ENCODE results near the gene YIF1A. TPM values are rescaled to one million over a fixed set of nuclear protein-coding genes. Genes with fewer than 3 reads are reported as not detected.

The YIF1A gene
- total RNA-seq, 4 donors from 2014 or later: 60.6 to 99.7 (median 72.3) TPM

- no peak for DNase-seq
- Histone ChIP-seq H3K9me3 (no peaks in the 10 kb centered on the region), H3K36me3 (no peaks in the 10 kb centered on the region), H3K4me1 (peaks cover 16 to 26% (median 22%) of the 10 kb centered on the region in 4 donors), H3K27me3 (no peaks in the 10 kb centered on the region), H3K4me3 (no peak overlapping the region), H3K27ac (peak overlapping the region; percentile 56 to 69 (median 61))
- 49% methylated on average over 17 of the region's 21 CpGs; no CpG with 5 or more reads in 1 of the 2 donors for WGBS, 2 donors (ENCODE audit: low coverage in 1 of 2)
- in situ Hi-C loops (cut with MboI; ENCODE audit: low pct_ligation_motif_present in 1 of 4, low pct_unique_long_range_greater_than_20kb in 1 of 4, low sequenced_read_pairs in 3 of 4): no loop called here
- intact Hi-C loops (cut with DNase I; ENCODE audit: low total_unique reads): no loop called here
- TF ChIP-seq EP300 (IDR thresholded peaks at IDR 0.05; ENCODE audit: low read depth) (no peak), POLR2A (IDR thresholded peaks at IDR 0.05) (no peak), CTCF (IDR thresholded peaks at IDR 0.05) (no peak), POLR2AphosphoS5 (IDR thresholded peaks at IDR 0.05) (no peak)
Observed at GRCh38 chr11:66326261-66327111, 37.5 kb upstream of the YIF1A start.

- H3K27ac ChIP-seq: no peak overlapping the region
- WGBS, 2 donors (ENCODE audit: low coverage in 1 of 2): 68 to 81% methylated on average over 3 to 6 of the region's 8 CpGs
- H3K36me3 ChIP-seq: no peaks in the 10 kb centered on the region
- TF ChIP-seq POLR2AphosphoS5 (IDR thresholded peaks at IDR 0.05): no peak
- no peak for TF ChIP-seq POLR2A (IDR thresholded peaks at IDR 0.05)
- TF ChIP-seq EP300 (IDR thresholded peaks at IDR 0.05; ENCODE audit: low read depth): no peak
- TF ChIP-seq CTCF (IDR thresholded peaks at IDR 0.05): no peak
- peaks cover 16 to 26% (median 22%) of the 10 kb centered on the region in 4 donors for H3K4me1 ChIP-seq
- no peak overlapping the region for H3K4me3 ChIP-seq
- intact Hi-C loops (cut with DNase I; ENCODE audit: low total_unique reads) (no loop called here), in situ Hi-C loops (cut with MboI; ENCODE audit: low pct_ligation_motif_present in 1 of 4, low pct_unique_long_range_greater_than_20kb in 1 of 4, low sequenced_read_pairs in 3 of 4) (no loop called here)
- DNase-seq: no peak
- no peaks in the 10 kb centered on the region for H3K27me3 ChIP-seq
- no peaks in the 10 kb centered on the region for H3K9me3 ChIP-seq
Observed at GRCh38 chr11:66325263-66325671, 36.3 kb upstream of the YIF1A start.

GRCh38 chr11:66324664-66325063 is 35.7 kb upstream of the YIF1A start:
- Histone ChIP-seq H3K36me3 (no peaks in the 10 kb centered on the region), H3K9me3 (no peaks in the 10 kb centered on the region), H3K27ac (no peak overlapping the region), H3K4me1 (peaks cover 16 to 26% (median 22%) of the 10 kb centered on the region in 4 donors), H3K27me3 (no peaks in the 10 kb centered on the region), H3K4me3 (no peak overlapping the region)
- 78% methylated on average over 10 of the region's 10 CpGs; no CpG with 5 or more reads in 1 of the 2 donors for WGBS, 2 donors (ENCODE audit: low coverage in 1 of 2)
- TF ChIP-seq POLR2AphosphoS5 (IDR thresholded peaks at IDR 0.05) (no peak), EP300 (IDR thresholded peaks at IDR 0.05; ENCODE audit: low read depth) (no peak), POLR2A (IDR thresholded peaks at IDR 0.05) (no peak), CTCF (IDR thresholded peaks at IDR 0.05) (no peak)
- no peak for DNase-seq
- in situ Hi-C loops (cut with MboI; ENCODE audit: low pct_ligation_motif_present in 1 of 4, low pct_unique_long_range_greater_than_20kb in 1 of 4, low sequenced_read_pairs in 3 of 4): no loop called here
- intact Hi-C loops (cut with DNase I; ENCODE audit: low total_unique reads): no loop called here

DNA sequence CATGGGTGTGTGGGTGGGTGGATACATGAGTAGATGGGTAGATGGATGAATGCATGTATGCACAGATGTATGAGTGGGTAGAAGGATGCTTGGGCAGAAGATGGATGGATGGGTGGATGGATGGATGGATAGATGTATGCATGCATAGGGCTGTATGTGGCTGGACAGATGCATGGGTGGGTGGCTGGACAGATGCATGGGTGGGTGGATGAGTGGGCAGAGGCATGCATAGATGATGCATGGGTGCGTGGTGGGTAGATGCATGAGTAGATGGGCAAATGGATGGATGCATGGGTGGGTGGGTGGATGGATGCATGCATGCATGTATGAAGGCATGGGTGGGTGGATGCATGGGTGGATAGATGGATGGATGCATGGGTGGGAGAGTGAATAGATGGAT is 34.7 kb upstream of the YIF1A start:
- no peak for TF ChIP-seq EP300 (IDR thresholded peaks at IDR 0.05; ENCODE audit: low read depth)
- no peak for TF ChIP-seq POLR2A (IDR thresholded peaks at IDR 0.05)
- TF ChIP-seq CTCF (IDR thresholded peaks at IDR 0.05): no peak
- no peak for TF ChIP-seq POLR2AphosphoS5 (IDR thresholded peaks at IDR 0.05)
- in situ Hi-C loops (cut with MboI; ENCODE audit: low pct_ligation_motif_present in 1 of 4, low pct_unique_long_range_greater_than_20kb in 1 of 4, low sequenced_read_pairs in 3 of 4) (no loop called here), intact Hi-C loops (cut with DNase I; ENCODE audit: low total_unique reads) (no loop called here)
- Histone ChIP-seq H3K9me3 (no peaks in the 10 kb centered on the region), H3K4me1 (peaks cover 14 to 25% (median 23%) of the 10 kb centered on the region in 4 donors), H3K36me3 (no peaks in the 10 kb centered on the region), H3K4me3 (no peak overlapping the region), H3K27ac (no peak overlapping the region), H3K27me3 (no peaks in the 10 kb centered on the region)
- no peak for DNase-seq
- WGBS, 2 donors (ENCODE audit: low coverage in 1 of 2): 55 to 100% methylated on average over 1 of the region's 1 CpG

All from transverse colon (tissue), 4 donors.